ENCODE measurements around the gene COL3A1.

- TF ChIP-seq, protein P1, sequence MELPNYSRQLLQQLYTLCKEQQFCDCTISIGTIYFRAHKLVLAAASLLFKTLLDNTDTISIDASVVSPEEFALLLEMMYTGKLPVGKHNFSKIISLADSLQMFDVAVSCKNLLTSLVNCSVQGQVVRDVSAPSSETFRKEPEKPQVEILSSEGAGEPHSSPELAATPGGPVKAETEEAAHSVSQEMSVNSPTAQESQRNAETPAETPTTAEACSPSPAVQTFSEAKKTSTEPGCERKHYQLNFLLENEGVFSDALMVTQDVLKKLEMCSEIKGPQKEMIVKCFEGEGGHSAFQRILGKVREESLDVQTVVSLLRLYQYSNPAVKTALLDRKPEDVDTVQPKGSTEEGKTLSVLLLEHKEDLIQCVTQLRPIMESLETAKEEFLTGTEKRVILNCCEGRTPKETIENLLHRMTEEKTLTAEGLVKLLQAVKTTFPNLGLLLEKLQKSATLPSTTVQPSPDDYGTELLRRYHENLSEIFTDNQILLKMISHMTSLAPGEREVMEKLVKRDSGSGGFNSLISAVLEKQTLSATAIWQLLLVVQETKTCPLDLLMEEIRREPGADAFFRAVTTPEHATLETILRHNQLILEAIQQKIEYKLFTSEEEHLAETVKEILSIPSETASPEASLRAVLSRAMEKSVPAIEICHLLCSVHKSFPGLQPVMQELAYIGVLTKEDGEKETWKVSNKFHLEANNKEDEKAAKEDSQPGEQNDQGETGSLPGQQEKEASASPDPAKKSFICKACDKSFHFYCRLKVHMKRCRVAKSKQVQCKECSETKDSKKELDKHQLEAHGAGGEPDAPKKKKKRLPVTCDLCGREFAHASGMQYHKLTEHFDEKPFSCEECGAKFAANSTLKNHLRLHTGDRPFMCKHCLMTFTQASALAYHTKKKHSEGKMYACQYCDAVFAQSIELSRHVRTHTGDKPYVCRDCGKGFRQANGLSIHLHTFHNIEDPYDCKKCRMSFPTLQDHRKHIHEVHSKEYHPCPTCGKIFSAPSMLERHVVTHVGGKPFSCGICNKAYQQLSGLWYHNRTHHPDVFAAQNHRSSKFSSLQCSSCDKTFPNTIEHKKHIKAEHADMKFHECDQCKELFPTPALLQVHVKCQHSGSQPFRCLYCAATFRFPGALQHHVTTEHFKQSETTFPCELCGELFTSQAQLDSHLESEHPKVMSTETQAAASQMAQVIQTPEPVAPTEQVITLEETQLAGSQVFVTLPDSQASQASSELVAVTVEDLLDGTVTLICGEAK (IDR thresholded peaks at IDR 0.05), result no peak
- TF ChIP-seq, protein P1 (CRISPR knock-in tag; IDR thresholded peaks at IDR 0.05), result no peak
- TF ChIP-seq CHD2 (IDR thresholded peaks at IDR 0.05; ENCODE audit: low read depth, low read length) (no peak), DNMT1 (IDR thresholded peaks at IDR 0.05) (no peak), FOXP1 (CRISPR knock-in tag; IDR thresholded peaks at IDR 0.05) (no peak), ARID1B (IDR thresholded peaks at IDR 0.05) (no peak), CTCFL (IDR thresholded peaks at IDR 0.05; ENCODE audit: borderline replicate concordance, insufficient read depth, low read depth, low read length, poor library complexity, severe bottlenecking) (no peak), ZBTB17 (CRISPR knock-in tag; IDR thresholded peaks at IDR 0.05) (no peak), ZNF398 (CRISPR knock-in tag; IDR thresholded peaks at IDR 0.05) (no peak), NRF1 (conservative IDR thresholded peaks at IDR 0.05 in 1 of 2, IDR thresholded peaks at IDR 0.05 in 1 of 2) (no peak), SMAD4 (CRISPR knock-in tag; conservative IDR thresholded peaks at IDR 0.05) (no peak), EZH2 (IDR thresholded peaks at IDR 0.05; ENCODE audit: borderline replicate concordance, low read depth, low read length) (no peak)
- TF ChIP-seq, protein P2, sequence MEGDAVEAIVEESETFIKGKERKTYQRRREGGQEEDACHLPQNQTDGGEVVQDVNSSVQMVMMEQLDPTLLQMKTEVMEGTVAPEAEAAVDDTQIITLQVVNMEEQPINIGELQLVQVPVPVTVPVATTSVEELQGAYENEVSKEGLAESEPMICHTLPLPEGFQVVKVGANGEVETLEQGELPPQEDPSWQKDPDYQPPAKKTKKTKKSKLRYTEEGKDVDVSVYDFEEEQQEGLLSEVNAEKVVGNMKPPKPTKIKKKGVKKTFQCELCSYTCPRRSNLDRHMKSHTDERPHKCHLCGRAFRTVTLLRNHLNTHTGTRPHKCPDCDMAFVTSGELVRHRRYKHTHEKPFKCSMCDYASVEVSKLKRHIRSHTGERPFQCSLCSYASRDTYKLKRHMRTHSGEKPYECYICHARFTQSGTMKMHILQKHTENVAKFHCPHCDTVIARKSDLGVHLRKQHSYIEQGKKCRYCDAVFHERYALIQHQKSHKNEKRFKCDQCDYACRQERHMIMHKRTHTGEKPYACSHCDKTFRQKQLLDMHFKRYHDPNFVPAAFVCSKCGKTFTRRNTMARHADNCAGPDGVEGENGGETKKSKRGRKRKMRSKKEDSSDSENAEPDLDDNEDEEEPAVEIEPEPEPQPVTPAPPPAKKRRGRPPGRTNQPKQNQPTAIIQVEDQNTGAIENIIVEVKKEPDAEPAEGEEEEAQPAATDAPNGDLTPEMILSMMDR (IDR thresholded peaks at IDR 0.05 in 2 of 3, conservative IDR thresholded peaks at IDR 0.05 in 1 of 3; ENCODE audit: insufficient read depth in 2 of 3, low read depth in 1 of 3, low read length in 3 of 3), result no peak
- TF ChIP-seq, protein P3, sequence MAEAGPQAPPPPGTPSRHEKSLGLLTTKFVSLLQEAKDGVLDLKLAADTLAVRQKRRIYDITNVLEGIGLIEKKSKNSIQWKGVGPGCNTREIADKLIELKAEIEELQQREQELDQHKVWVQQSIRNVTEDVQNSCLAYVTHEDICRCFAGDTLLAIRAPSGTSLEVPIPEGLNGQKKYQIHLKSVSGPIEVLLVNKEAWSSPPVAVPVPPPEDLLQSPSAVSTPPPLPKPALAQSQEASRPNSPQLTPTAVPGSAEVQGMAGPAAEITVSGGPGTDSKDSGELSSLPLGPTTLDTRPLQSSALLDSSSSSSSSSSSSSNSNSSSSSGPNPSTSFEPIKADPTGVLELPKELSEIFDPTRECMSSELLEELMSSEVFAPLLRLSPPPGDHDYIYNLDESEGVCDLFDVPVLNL (CRISPR knock-in tag; IDR thresholded peaks at IDR 0.05; ENCODE audit: low read depth), result no peak
Observed at GRCh38 chr2:189010536-189010935, 36.4 kb downstream of the COL3A1 start.
